NCI-H1092 treated with DMSO at 0.1 percent for 48 hours (cell line): Measurements from ENCODE around the gene PTPN14.

Experiments used
- DNase-seq: peaks from one replicate; lab custom pipeline; 2025; lab: John Stamatoyannopoulos, UW

PTPN14 gene

DNA sequence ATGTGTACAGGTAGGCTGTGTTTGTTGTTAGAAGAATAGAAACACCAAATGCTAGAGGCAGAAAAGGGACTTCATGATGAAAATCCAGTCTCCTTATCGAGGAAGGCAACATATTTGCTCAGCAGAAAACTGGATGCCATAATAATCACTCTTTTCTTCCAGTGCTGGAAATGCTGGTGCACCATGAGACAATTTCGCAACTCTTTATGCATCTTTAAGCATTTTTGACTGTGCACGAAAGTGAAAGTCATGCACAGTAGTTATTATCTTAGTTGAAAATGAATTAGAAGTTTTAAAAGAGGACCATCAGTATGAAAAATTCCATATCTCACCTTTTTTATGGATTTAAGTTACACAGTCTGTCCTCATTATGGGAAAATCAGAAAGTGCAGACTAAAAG is 241.4 kb downstream of the PTPN14 start:
- DNase-seq: no peak

DNA sequence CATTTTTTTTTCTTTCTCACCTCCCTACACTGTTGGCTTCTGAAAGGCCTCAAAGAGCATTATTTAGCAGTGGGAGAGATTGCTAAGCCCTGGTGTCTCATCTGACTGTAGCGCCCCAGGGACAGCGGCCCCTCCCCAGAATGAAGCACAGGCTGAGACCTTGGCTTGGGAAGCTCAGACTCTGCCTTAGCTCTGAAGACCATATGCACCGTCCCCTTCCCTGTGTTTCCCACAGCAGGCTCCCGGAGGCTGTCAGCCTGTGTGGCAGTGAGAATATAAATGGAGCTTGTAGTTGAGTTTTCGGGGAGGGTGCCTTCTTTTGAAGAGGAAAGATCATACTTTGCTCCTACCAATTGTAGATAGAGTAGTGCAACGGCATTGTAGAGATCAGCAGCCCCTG is 245.1 kb downstream of the PTPN14 start:
- DNase-seq: no peak

DNA sequence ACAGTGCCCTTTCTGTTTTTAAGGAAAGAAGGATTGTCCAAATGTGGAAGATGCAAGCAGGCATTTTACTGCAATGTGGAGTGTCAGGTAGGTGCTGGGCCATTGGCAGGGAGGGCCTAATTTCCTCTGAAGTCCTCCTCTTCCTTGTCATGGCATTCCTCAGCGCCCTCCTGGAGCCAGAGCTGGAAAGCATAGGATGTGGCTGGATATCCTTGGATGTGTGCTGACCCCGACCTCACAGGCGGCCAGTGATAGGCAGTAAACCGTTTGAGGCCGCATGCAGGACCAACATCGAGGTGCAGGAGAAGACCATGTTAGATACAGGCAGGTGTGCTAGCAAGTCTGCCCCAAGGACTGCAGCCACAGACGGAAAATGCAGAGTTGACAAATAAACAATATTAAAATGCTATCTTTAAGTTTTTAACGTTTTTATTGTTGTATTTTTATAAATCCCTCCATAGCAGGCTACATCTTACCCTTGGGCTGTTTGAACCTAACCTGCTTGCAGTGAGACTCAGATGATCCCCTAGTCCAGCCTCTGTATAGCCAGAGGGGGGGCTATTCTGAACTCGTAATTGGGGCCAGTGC is 246.1 kb downstream of the PTPN14 start:
- DNase-seq: no peak

DNA sequence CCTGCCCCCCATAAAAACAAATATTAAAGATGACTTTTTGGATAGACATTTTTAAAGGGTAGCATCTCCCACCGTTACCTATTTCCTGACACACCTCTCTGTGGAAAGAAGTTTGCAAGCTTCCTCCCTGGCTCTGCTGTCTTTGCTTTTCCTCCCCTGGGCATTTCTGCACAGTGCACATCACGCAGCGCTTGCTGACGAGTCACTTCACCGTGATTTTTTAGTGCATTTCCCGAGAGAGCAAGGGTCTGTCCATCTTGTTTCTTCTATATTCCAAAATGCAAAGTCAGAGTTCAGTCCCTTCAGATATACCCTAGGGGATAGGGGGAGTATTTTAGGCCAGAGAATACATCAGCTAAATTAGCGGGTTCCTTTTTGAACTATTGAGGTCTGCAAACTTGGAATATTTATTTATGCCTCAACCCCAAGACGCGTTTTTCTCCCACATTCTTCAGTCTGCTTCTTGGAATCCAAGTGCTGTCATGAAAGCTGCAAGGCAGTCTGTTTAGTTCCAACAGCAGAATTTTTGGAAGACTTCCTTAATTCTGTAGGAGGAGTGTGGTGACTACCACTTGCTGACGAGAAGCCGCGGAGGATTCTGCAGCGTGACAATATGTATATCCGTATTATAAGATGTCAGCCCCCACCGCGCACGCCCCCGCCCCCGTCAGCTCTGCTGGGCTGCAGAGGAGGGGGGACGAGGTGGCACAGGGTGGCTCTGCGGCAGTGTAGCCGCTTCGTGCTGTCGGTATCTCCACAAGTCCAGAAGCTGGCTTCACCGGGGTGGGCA is 248.1 kb downstream of the PTPN14 start:
- no peak for DNase-seq

DNA sequence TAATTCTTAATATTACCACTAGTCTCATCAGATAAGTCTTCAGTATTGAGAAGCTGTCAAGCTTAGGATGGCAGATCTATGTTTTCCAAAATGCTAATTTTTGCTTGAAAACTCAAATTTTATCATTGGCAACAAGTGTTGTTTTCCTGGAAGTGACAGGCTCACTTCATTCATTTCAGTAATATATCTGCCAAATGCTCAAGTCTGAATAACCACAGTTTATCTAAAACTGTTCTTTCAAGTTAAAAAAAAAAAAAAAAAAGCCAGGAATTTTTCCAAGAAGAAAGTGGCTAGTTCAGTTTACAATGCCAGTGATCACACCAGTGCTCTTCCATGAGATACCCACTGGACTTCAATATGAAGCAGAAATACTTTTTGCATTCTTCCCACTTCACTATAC is 249.9 kb downstream of the PTPN14 start:
- DNase-seq: no peak

DNA sequence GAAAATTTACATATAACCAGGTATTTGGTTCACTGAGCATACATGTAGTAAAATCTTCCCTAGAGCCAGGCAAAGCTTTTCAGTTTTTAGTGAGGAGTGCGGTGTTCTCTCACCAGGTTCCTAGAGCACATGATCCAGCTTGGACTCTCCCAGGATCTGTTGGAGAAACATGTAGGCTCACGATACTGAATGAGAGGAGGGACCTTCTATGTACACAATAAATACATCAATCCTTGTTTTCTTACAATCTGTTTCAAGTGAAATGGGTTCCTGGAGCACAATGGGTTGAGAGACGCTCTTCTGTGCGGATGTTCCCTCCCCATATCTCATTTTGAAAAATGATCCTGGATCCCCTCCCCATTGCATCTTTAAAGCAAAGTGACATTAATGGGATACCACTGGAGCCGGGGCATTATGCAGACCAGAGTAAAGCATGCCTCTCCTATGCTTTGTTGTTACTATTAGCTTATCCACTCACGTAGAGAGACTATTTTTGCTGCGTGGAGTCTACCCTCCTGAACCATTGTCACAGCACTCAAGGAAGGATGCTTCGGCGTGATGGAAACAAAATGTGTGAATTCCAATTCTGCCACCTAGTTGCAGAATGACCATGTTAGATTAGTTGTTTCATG is 251.1 kb downstream of the PTPN14 start:
- DNase-seq: no peak
